ENCODE measurements around the gene DTNB. TPM values are rescaled to one million over a fixed set of nuclear protein-coding genes. Genes with fewer than 3 reads are reported as not detected.

DTNB gene
- total and polyA plus RNA-seq, 9 donors: 8.0 to 24.9 (median 17.5) TPM

- no peaks in the 10 kb centered on the region for H3K9me3 ChIP-seq
- no peaks in the 10 kb centered on the region for H3K4me1 ChIP-seq (ENCODE audit: insufficient read depth)
- H3K27me3 ChIP-seq: no peaks in the 10 kb centered on the region
- no peak overlapping the region for H3K4me3 ChIP-seq
- intact Hi-C loops (cut with DNase I): no loop called here
- no peak for DNase-seq
- TF ChIP-seq POLR2A (IDR thresholded peaks at IDR 0.05): no peak
- no peak for TF ChIP-seq EP300 (IDR thresholded peaks at IDR 0.05)
- TF ChIP-seq CTCF (IDR thresholded peaks at IDR 0.05): no peak
- 86 to 90% (median 86%) methylated on average over 3 of the region's 3 CpGs for WGBS, 3 donors
- no peaks in the 10 kb centered on the region for H3K36me3 ChIP-seq
- no peak overlapping the region for H3K27ac ChIP-seq
These were observed 251.5 kb downstream of the DTNB start for GRCh38 chr2:25421820-25422411.

- TF ChIP-seq CTCF (IDR thresholded peaks at IDR 0.05) (no peak), EP300 (IDR thresholded peaks at IDR 0.05) (no peak), POLR2A (IDR thresholded peaks at IDR 0.05) (no peak)
- Histone ChIP-seq H3K4me3 (no peak overlapping the region), H3K9me3 (no peaks in the 10 kb centered on the region), H3K27me3 (no peaks in the 10 kb centered on the region), H3K27ac (no peak overlapping the region), H3K4me1 (ENCODE audit: insufficient read depth) (no peaks in the 10 kb centered on the region), H3K36me3 (no peaks in the 10 kb centered on the region)
- no peak for DNase-seq
- intact Hi-C loops (cut with DNase I): no loop called here
- 90 to 95% (median 90%) methylated on average over 6 of the region's 6 CpGs for WGBS, 3 donors
These were observed 252.1 kb downstream of the DTNB start for GRCh38 chr2:25421289-25421688.

GRCh38 chr2:25420820-25421237, 252.5 kb downstream of the DTNB start:
- intact Hi-C loops (cut with DNase I): no loop called here
- Histone ChIP-seq H3K4me3 (no peak overlapping the region), H3K36me3 (no peaks in the 10 kb centered on the region), H3K27me3 (no peaks in the 10 kb centered on the region), H3K4me1 (ENCODE audit: insufficient read depth) (no peaks in the 10 kb centered on the region), H3K9me3 (no peaks in the 10 kb centered on the region), H3K27ac (no peak overlapping the region)
- WGBS, 3 donors: 89 to 95% (median 92%) methylated on average over 2 of the region's 2 CpGs
- TF ChIP-seq EP300 (IDR thresholded peaks at IDR 0.05) (no peak), POLR2A (IDR thresholded peaks at IDR 0.05) (no peak), CTCF (IDR thresholded peaks at IDR 0.05) (no peak)
- DNase-seq: no peak

- no peaks in the 10 kb centered on the region for H3K27me3 ChIP-seq
- H3K9me3 ChIP-seq: no peaks in the 10 kb centered on the region
- no peak overlapping the region for H3K27ac ChIP-seq
- WGBS, 3 donors: 95 to 98% (median 98%) methylated on average over 10 of the region's 10 CpGs
- no peak for DNase-seq
- intact Hi-C loops (cut with DNase I): no loop called here
- H3K4me1 ChIP-seq (ENCODE audit: insufficient read depth): no peaks in the 10 kb centered on the region
- H3K36me3 ChIP-seq: no peaks in the 10 kb centered on the region
- no peak overlapping the region for H3K4me3 ChIP-seq
- TF ChIP-seq EP300 (IDR thresholded peaks at IDR 0.05): no peak
- TF ChIP-seq CTCF (IDR thresholded peaks at IDR 0.05): no peak
- no peak for TF ChIP-seq POLR2A (IDR thresholded peaks at IDR 0.05)
These were observed 253.6 kb downstream of the DTNB start for GRCh38 chr2:25419678-25420242.

Data from ovary (tissue), 9 donors.